Colonic mucosa (tissue), 4 donors: Measurements from ENCODE around the gene IQCM. TPM values are rescaled to one million over a fixed set of nuclear protein-coding genes. Genes with fewer than 3 reads are reported as not detected.

Experiments
- DNase-seq: peaks from one replicate; pipeline ENCODE4 v3.0.0-alpha.2; 2020
- H3K27ac ChIP-seq: fragments of 200-600 bp; one replicate; pipeline ENCODE4 v1.8.0; 2021
- H3K27me3 ChIP-seq: fragments of 200-600 bp; one replicate; pipeline ENCODE4 v1.8.0; 2021
- H3K36me3 ChIP-seq: fragments of 200-600 bp; one replicate; pipeline ENCODE4 v1.8.0; 2021
- H3K4me1 ChIP-seq: fragments of 200-600 bp; one replicate; pipeline ENCODE4 v1.8.0; 2021; ENCODE audit warnings: mild to moderate bottlenecking
- H3K4me3 ChIP-seq: fragments of 200-600 bp; one replicate; pipeline ENCODE4 v1.8.0; 2021
- H3K9ac ChIP-seq, 2 donors: one replicate each; pipeline ENCODE4 v1.7.0; 2013; ENCODE audit warnings: control low read depth in 2 of 2, low read depth in 2 of 2, low read length in 2 of 2
- H3K9me3 ChIP-seq: fragments of 200-600 bp; one replicate; pipeline ENCODE4 v1.8.0; 2021
- intact Hi-C: fragments of 100-400 bp; cut with DNase I; formaldehyde crosslinking; loops from one replicate; pipeline ENCODE4 v1.14.1; 2022
- total RNA-seq, 2 donors: library from RNA; stranded (reverse); fragmentation: NEBNext Ultra II Directional in 1 of 2; extraction: Animal tissue kit (Norgen Biotek cat#: 25700) in 1 of 2; gene quantifications; one replicate each; pipeline ENCODE4 v1.2.1, GENCODE V29; 2021
- TF ChIP-seq, protein P1 (sequence below): fragments of 200-600 bp; IDR thresholded peaks from one replicate; pipeline ENCODE4 v1.8.0; 2022; ENCODE audit warnings: antibody characterized with exemption, mild to moderate bottlenecking
- donor health status: healthy.
- donor health status: DM: no; HTN: no; CAD: no.
- donor health status: DM: no; HTN: no; CAD: no.

IQCM gene
- total RNA-seq, 2 donors from 2014 or later: 3.4 to 5.2 TPM

DNA sequence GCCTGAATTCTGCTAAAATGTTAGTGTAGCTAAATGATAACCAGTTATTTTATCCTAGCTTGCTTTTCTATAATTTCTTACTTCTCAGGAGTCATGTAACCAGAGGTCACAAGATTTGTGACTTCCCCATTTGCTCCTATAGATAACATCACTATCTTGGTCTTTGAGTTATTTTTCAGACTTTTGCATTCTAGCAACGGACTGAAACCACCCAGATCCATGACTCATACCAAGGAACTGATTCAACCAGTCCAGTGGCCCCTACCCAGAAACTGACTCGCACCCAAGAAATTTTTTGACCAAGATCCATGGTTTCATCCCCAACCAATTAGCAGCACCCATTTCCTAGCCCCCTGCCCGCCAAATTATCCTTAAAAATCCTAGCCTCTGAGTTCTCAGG is 50.0 kb downstream of the IQCM start:
- no peak overlapping the region for H3K27ac ChIP-seq
- no peak overlapping the region for H3K9ac ChIP-seq
- H3K4me1 ChIP-seq: no peaks in the 10 kb centered on the region
- no peaks in the 10 kb centered on the region for H3K27me3 ChIP-seq
- no peak for DNase-seq
- H3K9me3 ChIP-seq: no peaks in the 10 kb centered on the region
- intact Hi-C loops: no loop called here
- no peak overlapping the region for H3K4me3 ChIP-seq
- TF ChIP-seq, protein P1, sequence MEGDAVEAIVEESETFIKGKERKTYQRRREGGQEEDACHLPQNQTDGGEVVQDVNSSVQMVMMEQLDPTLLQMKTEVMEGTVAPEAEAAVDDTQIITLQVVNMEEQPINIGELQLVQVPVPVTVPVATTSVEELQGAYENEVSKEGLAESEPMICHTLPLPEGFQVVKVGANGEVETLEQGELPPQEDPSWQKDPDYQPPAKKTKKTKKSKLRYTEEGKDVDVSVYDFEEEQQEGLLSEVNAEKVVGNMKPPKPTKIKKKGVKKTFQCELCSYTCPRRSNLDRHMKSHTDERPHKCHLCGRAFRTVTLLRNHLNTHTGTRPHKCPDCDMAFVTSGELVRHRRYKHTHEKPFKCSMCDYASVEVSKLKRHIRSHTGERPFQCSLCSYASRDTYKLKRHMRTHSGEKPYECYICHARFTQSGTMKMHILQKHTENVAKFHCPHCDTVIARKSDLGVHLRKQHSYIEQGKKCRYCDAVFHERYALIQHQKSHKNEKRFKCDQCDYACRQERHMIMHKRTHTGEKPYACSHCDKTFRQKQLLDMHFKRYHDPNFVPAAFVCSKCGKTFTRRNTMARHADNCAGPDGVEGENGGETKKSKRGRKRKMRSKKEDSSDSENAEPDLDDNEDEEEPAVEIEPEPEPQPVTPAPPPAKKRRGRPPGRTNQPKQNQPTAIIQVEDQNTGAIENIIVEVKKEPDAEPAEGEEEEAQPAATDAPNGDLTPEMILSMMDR: no peak
- no peaks in the 10 kb centered on the region for H3K36me3 ChIP-seq

DNA sequence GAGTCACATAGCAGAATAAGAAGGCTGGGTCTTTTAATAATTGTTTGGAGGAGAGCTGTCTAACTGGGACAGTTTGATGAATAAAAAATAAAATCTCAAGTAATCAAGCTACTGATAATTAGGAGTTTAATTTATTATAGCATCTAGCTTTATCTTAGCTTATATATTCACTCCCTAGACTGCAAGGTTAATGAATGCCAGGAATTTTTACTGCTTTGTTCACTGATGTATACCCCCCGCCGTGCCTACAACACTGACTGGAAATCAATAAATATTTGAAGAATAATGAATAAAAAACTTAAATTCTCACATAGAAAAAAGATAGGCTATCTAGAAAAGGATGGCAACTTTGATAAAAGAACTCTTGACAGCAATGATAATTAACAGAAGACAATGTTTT is 59.7 kb downstream of the IQCM start:
- Histone ChIP-seq H3K9ac (no peak overlapping the region), H3K36me3 (no peaks in the 10 kb centered on the region), H3K4me3 (no peak overlapping the region), H3K4me1 (no peaks in the 10 kb centered on the region), H3K9me3 (no peaks in the 10 kb centered on the region), H3K27ac (no peak overlapping the region), H3K27me3 (no peaks in the 10 kb centered on the region)
- intact Hi-C loops: no loop called here
- no peak for DNase-seq
- TF ChIP-seq, protein P1: no peak

DNA sequence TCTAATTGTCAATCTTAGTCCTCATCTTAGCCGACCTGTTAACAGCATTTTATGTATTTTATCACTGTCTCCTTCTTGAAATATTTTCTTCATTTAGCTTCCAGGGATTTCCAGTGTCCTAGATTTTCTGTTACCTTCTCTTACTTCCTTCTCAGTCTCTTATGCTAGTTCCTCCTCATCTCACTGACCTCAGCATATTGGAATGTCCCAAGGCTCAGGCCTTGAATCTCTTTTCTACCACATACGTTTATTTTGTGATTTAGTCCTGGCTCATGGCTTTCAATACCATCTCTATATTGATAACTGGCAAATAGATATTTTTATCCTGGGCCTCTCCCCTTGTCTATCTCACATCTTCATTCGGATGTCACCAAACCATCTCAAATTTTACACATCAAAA is 61.1 kb downstream of the IQCM start:
- Histone ChIP-seq H3K27me3 (no peaks in the 10 kb centered on the region), H3K4me3 (no peak overlapping the region), H3K36me3 (no peaks in the 10 kb centered on the region), H3K9ac (no peak overlapping the region), H3K9me3 (no peaks in the 10 kb centered on the region), H3K27ac (no peak overlapping the region), H3K4me1 (no peaks in the 10 kb centered on the region)
- TF ChIP-seq, protein P1: no peak
- intact Hi-C loops: no loop called here
- no peak for DNase-seq

DNA sequence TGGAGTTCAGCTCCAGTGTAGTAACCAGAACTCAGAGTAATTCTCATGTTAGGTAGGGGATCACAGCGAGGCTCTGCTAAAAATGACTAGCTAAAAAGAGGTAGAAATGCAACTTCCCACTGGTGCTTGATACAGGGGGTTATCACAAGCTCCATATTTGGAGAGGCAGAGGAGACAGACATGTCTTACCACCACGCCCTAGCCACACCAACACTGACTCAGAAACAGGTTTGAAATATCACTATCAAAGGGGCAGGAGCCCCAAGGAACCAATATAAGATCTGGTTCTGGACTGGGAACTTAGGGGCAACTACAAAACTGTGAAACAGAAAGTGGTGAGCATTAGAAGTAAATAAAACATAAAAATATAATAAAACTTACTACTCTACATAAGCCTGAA is 62.9 kb downstream of the IQCM start:
- H3K27me3 ChIP-seq: no peaks in the 10 kb centered on the region
- no peaks in the 10 kb centered on the region for H3K36me3 ChIP-seq
- DNase-seq: no peak
- H3K27ac ChIP-seq: no peak overlapping the region
- no peak overlapping the region for H3K9ac ChIP-seq
- no peak overlapping the region for H3K4me3 ChIP-seq
- intact Hi-C loops: no loop called here
- TF ChIP-seq, protein P1: no peak
- H3K4me1 ChIP-seq: no peaks in the 10 kb centered on the region
- no peaks in the 10 kb centered on the region for H3K9me3 ChIP-seq

DNA sequence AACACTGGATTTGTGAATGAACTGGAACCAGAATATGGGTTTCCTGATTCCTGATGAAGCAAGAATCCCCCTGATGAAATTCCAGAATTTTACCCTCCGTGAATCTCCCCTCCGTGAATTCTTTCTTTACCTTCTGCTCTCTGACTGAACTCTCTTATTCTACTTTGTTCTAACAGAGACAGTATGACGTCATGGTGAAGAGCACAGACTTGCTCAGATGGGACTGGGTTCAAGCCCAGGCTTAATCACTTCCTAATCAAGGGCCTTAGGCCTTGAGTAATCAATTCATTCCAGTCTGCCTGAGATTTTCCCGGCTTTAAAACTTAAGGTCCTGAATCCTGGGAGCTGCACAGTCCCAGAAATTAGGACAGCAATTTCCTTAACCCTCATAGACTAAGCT is 64.5 kb downstream of the IQCM start:
- H3K4me3 ChIP-seq: no peak overlapping the region
- no peaks in the 10 kb centered on the region for H3K9me3 ChIP-seq
- DNase-seq: no peak
- H3K27me3 ChIP-seq: no peaks in the 10 kb centered on the region
- no peak overlapping the region for H3K9ac ChIP-seq
- TF ChIP-seq, protein P1: no peak
- intact Hi-C loops: no loop called here
- H3K27ac ChIP-seq: no peak overlapping the region
- H3K4me1 ChIP-seq: no peaks in the 10 kb centered on the region
- H3K36me3 ChIP-seq: no peaks in the 10 kb centered on the region

DNA sequence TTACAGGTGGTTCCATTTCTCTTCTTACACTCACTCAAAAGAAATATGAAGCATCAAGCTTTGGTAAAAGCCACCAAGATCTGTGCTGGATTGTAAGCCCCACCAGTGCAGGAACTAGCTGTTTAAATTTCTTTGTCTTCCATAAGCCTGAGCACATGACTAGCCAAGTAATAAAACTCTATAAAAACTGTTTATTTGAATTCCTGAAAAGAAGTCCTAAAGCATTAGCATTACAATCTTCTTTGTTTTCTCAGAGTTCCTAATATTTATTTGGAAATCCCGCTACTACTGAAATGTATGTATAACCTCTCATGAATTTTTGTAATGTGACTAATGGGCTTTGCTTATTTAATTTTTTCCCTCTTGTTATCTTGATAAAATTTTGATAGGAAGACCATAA is 65.9 kb downstream of the IQCM start:
- Histone ChIP-seq H3K9ac (no peak overlapping the region), H3K9me3 (no peaks in the 10 kb centered on the region), H3K4me3 (no peak overlapping the region), H3K36me3 (no peaks in the 10 kb centered on the region), H3K4me1 (no peaks in the 10 kb centered on the region), H3K27ac (no peak overlapping the region), H3K27me3 (no peaks in the 10 kb centered on the region)
- TF ChIP-seq, protein P1: no peak
- intact Hi-C loops: no loop called here
- no peak for DNase-seq
